ENCODE data around the gene KLC1.

The KLC1 gene

DNA sequence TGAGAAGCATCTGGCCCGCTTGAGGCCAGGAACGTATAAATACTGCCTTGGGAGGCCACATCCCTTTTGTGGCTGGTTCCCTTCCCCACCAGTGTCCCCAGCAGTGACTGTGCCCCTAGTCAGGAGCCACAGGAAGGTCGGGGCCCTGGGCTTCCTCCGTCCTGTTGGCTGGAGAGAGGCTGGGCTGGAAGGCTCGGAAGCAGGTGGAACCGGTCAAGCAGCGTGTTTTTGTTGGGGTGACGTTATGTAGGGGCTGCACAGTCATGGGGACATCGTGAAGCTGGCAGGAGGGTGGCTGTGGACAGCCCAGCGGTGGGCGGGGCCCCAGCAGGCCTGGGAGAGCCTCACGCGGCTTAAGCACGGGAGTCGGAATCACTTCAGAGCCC is 76.1 kb downstream of the KLC1 start:
- no peak for DNase-seq (ENCODE audit: low spot score)

DNA sequence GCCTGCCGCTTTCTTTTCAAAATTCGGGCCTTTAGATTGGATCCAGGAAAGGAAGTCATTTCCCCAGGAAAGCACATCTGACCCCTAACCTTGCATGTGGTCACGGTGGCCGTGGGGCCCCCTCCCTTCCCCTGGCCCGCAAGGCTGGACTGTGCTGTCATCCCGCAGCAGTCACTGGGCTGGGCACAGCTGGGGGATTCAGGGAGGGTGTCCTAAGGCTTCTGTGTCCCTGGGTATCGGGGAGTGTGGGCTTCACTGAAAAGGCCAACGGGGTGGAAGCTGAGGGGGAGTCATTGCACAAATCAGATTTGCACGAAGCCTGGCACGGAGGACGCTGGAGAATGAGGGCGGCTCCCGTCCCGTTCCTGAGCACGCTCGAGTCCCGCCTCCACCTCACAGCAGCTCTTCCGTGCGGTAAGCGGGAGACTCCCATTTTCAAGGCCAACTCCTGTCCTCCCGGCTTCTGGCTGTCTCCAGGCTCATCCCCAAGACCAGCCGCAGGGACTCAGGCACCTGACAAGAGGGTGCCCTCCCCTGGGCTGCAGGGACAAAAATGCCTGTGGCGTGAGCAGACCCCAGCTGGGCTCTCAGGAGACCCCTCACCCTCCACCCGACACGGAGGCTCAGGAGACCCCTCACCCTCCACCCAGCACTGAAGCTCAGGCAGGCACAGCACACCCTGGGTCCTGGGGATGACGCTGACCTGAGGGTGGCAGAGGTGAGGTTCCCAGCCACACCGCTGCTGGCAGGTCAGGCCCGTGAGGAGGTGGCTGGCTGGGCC is 76.7 kb downstream of the KLC1 start:
- DNase-seq (ENCODE audit: low spot score), result no peak

- no peak for DNase-seq (ENCODE audit: low spot score)
These were observed 77.7 kb downstream of the KLC1 start for GRCh38 chr14:103706551-103707328.

DNA sequence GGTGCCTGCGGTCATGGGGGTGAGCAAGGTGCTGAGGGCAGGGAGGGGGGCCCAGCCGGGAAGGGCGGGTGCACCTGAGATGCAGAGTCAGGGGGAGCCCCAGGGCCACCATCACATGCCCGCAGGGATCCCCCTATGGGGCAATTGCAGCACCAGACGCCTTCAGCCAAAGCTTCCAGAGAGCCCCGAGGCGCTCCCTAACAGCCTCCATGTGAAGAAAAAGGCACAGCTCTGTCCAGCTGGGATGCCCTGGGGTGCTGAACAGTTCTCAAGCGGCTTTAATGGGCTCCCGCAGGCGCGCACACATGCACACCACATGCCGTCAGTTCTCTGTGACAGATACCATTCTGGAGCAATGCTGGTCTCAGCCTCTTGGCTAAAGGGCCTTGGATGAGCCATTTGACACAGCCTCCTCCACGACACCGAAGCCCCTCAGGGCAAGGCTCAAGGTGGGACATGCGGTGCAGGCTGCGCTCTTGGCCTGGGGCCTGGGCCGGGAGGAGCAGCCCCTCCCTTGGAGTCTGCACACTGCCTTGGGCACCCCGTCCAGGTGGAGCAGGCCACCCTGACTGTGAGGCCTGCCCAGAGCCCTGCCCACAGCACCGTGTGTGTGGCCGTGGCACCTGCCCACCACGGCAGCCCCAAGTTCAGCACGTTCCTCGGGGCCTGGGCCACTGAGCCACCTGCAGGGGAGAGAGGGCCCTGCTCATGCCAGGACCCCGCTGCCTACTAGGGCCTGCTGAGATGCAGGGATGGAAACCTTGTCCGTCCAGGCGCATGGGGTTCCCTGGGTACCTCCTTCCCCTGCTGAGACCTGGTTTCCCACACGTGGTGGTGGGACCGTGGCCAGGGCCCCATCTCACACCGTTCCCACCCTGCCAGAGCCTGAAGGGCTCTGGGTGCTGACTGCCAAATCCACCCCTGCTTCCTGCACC is 78.6 kb downstream of the KLC1 start:
- DNase-seq (ENCODE audit: low spot score), result no peak

GRCh38 chr14:103708750-103709187 is 79.8 kb downstream of the KLC1 start:
- DNase-seq (ENCODE audit: low spot score), result no peak

DNA sequence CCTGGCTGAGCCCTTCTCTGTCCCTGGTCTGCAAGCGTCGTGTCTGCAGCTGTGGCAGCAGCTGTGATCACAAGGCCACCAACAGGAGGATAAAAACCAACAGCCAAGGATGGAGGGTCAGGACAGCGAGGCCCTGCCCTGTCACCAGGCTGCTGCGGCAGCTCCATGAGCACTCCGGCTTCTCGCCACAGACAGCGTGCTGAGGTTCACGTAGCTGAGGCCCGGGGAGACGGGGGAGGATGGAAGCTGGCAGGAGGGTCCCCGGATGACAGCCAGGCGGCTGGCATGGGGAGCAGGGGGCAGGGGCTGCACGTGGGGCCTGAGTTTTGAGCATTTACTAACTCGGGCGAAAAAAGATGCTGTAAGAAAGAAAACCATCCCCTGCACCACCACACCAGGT is 80.8 kb downstream of the KLC1 start:
- no peak for DNase-seq (ENCODE audit: low spot score)

GRCh38 chr14:103710771-103711377 is 81.9 kb downstream of the KLC1 start:
- no peak for DNase-seq (ENCODE audit: low spot score)

DNA sequence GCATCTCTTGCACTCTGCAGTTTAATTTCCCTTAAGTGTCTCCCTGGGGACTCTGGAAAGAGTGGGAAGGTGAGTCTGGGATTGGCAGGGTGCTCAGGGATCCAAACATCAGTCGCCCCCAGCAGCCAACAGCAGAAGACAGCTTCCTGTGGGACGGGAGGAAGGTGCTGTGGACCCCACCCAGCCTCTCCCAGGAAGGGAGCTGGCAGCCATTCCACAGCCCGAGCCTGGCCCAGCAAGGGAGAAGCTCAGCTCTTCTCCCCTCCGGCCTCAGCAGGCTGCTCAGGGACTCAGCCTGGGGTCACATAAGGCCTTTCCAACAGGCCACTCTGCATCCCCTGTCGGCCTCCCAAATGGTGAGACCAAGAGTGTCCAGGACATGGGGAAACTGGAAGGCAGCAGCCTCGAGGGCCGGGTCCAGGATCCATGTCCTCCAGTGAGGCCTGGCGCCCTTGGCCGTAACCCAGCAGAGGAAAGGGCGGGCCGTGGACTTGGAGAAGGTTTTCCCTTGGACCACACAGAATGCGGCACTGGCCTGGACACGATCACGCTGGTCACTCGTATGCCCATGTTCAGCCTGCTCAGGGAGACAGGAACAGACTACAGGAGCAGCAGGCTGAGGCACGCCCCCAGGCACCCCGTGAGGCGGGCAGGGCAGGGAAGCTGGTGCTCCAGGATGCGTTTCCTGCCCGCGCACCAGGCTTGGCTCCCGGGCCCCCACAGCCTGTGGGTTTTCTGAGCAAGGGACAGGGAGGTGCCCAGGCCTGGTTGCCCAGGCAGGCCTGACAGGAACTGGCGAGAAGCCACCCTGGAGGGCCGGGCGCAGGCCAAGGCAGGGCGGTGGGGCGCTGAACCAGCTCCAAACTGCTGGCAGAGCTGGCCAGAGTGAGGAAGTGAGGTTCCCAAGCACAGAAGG is 82.8 kb downstream of the KLC1 start:
- DNase-seq (ENCODE audit: low spot score), result no peak

DNA sequence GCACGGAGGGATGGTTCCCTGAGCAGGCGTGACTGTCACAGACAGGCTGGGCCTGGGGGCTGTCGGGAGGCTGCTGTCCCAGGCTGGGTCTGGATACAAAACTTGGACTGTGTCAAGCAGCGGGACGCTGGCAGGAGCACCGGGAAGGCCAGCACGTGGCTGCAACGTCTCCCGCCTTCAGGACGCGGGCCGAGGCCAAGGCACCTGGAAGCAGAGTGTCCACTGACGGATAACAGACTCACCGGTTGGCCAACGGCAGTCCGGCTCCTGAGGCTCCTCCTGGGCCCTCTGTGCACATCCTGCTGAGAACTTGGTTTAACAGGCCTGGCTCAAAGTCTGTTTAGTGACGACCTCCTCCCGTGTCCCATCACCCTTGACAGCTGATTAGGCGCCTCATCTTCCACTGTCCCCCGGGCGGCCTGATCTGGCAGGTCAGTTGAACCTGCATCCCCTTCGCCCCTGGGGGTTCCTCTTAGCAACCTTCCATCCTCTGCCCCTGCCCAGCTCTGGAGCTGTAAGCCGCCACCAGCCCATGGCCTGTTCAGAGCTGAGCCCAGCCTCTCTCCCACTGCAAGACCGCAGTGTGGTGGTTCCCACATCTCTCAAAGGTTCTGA is 83.7 kb downstream of the KLC1 start:
- no peak for DNase-seq (ENCODE audit: low spot score)

DNA sequence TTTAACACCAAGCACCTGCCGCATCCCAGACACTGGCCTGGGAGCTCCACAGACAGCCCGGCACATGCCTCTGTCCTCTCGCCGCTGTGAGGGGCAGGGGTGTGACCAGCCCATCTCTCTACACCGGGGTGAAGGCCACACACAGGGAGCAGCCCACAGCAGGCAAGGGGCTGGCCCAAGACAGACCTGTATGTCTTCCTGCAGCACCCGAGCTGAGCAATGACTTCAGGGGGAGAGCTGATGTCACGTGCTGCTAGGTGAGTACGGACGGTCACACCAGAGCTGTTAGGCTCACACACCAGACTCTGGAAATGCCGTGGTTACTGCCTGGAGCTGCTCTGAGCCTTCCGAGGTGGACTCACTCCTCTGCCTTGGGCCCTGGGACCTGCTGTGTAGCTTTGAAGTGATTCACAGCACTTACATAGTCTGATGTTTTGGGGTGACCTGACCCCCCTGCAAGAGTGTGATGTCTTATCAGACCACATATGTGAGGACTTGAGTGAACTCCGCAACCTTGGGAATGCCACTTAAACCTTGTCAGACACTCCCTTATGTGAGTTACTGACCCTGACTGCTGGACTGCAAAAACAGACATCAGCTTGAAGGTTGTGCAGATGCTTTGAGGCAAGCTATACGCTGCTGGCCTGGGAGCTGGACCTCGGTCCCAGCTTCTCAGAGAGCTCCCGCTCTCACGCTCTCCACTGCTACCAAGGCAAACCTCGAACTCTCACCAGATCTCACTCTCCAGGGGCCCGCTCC is 84.5 kb downstream of the KLC1 start:
- no peak for DNase-seq (ENCODE audit: low spot score)

- DNase-seq (ENCODE audit: low spot score), result no peak
These were observed 85.2 kb downstream of the KLC1 start for GRCh38 chr14:103714063-103714724.

GRCh38 chr14:103715052-103716000 is 86.3 kb downstream of the KLC1 start, which contains the start of the genes XRCC3 and ZFYVE21:
Gene XRCC3, minus strand, starts transcription at chr14:103715451. Its CDS starts 4,364 bp downstream, at chr14:103711087.
Gene ZFYVE21, plus strand, starts transcription at chr14:103715810. Its CDS starts 32 bp downstream, at chr14:103715842.
- DNase-seq (ENCODE audit: low spot score), result peak; percentile 99

GRCh38 chr14:103716091-103716801 is 87.2 kb downstream of the KLC1 start:
- no peak for DNase-seq (ENCODE audit: low spot score)

- DNase-seq (ENCODE audit: low spot score), result no peak
These were observed 87.9 kb downstream of the KLC1 start for GRCh38 chr14:103716899-103717411.

DNA sequence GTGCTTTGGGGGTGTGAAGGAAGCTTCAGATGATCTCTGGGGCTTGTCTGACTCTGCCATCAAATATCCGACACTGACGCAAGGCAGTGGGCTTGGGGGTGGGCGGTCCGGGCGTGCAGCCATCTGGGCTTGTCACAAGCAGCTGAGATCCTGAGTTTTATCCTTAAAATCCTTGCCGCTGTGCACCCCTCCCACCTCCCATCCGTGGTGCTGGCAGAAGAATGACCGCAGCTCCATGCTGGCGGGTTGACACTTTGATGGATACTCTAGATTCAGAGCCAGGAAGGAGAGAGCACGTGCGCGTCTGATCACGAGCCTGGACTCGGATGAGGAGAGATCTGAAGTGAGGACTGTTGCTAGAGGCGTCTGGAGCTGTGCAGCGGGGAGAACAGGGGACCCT is 89.6 kb downstream of the KLC1 start:
- DNase-seq (ENCODE audit: low spot score), result no peak

- no peak for DNase-seq (ENCODE audit: low spot score)
These were observed 90.7 kb downstream of the KLC1 start for GRCh38 chr14:103719751-103720150.
